Spleen (tissue), 11 donors: ENCODE results near the gene NF2. TPM values are rescaled to one million over a fixed set of nuclear protein-coding genes. Genes with fewer than 3 reads are reported as not detected.
"Not testable (repeated sequence)": the region's sequence is repeated elsewhere in the genome, so short reads cannot be mapped to it uniquely, and the experiment has no call there.

ENCODE experiments used
- DNase-seq: peaks from one replicate; pipeline ENCODE4 v3.0.0-alpha.2; 2020
- H3K27ac ChIP-seq, 8 donors: fragments of 200-600 bp; sonication (generic) in 7 of 8; 1 replicate in 4 of 8; 2 replicates in 4 of 8; pipeline versions ENCODE4 v1.5.0 to v1.8.0; 2016 to 2021; ENCODE audit warnings: inconsistent platforms in 4 of 8, mild to moderate bottlenecking in 4 of 8, moderate library complexity in 1 of 8
- H3K27me3 ChIP-seq, 7 donors: fragments of 200-600 bp; sonication (generic) in 6 of 7; replicated peaks in 1 of 7; 1 replicate in 4 of 7; 2 replicates in 3 of 7; pipeline versions ENCODE4 v1.5.0 to v1.8.0; 2016 to 2021; ENCODE audit warnings: inconsistent platforms in 3 of 7, mild to moderate bottlenecking in 1 of 7
- H3K36me3 ChIP-seq, 6 donors: fragments of 200-600 bp; sonication (generic) in 5 of 6; 1 replicate in 4 of 6; 2 replicates in 2 of 6; pipeline versions ENCODE4 v1.5.0 to v1.8.0; 2016 to 2021; ENCODE audit warnings: inconsistent platforms in 2 of 6
- H3K4me1 ChIP-seq, 6 donors: fragments of 200-600 bp; sonication (generic) in 5 of 6; 1 replicate in 3 of 6; 2 replicates in 3 of 6; pipeline versions ENCODE4 v1.5.0 to v1.8.0; 2016 to 2021; ENCODE audit warnings: inconsistent platforms in 3 of 6
- H3K4me3 ChIP-seq, 8 donors: fragments of 200-600 bp; sonication (generic) in 7 of 8; 1 replicate in 4 of 8; 2 replicates in 4 of 8; pipeline versions ENCODE4 v1.5.0 to v1.8.0; 2016 to 2021; ENCODE audit warnings: inconsistent platforms in 4 of 8, mild to moderate bottlenecking in 4 of 8, moderate library complexity in 2 of 8
- H3K9me3 ChIP-seq, 8 donors: fragments of 200-600 bp; sonication (generic) in 7 of 8; 1 replicate in 4 of 8; 2 replicates in 4 of 8; pipeline versions ENCODE4 v1.5.0 to v1.8.0; 2016 to 2021; ENCODE audit warnings: inconsistent platforms in 4 of 8
- POLR2A ChIP-seq, 3 donors: fragments of 450-650 bp; IDR thresholded peaks; one replicate each; pipeline ENCODE4 v1.5.1; 2017; ENCODE audit warnings: antibody characterized with exemption in 3 of 3, mild to moderate bottlenecking in 1 of 3
- POLR2AphosphoS5 ChIP-seq, 3 donors: sonication (generic); formaldehyde crosslinking; IDR thresholded peaks; one replicate each; pipeline ENCODE4 v1.5.1; 2017; ENCODE audit warnings: antibody characterized with exemption in 3 of 3
- WGBS, 5 donors: extraction: QIAGEN DNeasy Blood & Tissue Kit in 3 of 5; methylation state at CpG; one replicate each; pipeline versions ENCODE4 v1.1.5 to v1.1.7; 2013 to 2018; 5-methylcytosine and 5-hydroxymethylcytosine counted together
- intact Hi-C: fragments of 100-400 bp; cut with DNase I; formaldehyde crosslinking; loops from one replicate; pipeline ENCODE4 v1.15.0; 2023; ENCODE audit warnings: low total_unique reads
- polyA plus RNA-seq, 3 donors: library from polyadenylated mRNA; stranded (reverse); fragments of 200-250 nt; gene quantifications; one replicate each; pipeline ENCODE4 v1.2.1, GENCODE V29; 2013
- total RNA-seq, 7 donors: library from RNA; depleted of rRNA in 3 of 7; stranded (reverse); fragments of >200 nt in 3 of 7; fragmentation: NEBNext Ultra II Directional in 4 of 7; extraction: Animal tissue kit (Norgen Biotek cat#: 25700) in 4 of 7; gene quantifications; one replicate each; pipeline versions ENCODE4 v1.1.0 to v1.2.1, GENCODE V29; 2016 to 2021
- TF ChIP-seq, protein P1 (sequence below), 11 experiments: fragments of 200-600 bp in 7 of 11; fragments of 450-650 bp in 4 of 11; sonication (generic) in 4 of 11; IDR thresholded peaks in 8 of 11; conservative IDR thresholded peaks in 3 of 11; 1 replicate in 7 of 11; 2 replicates in 4 of 11; pipeline versions ENCODE4 v1.4.0 to v1.8.0; 2016 to 2021; ENCODE audit warnings: antibody characterized with exemption in 11 of 11, inconsistent platforms in 4 of 11, mild to moderate bottlenecking in 1 of 11
- donor health status: healthy with polysubstance abuse.
- donor health status: DM: no; HTN: no; CAD: no; lungs with moderate emphysema.
- donor health status: DM: no; HTN: no; CAD: no.
- donor health status: Bipolar disorder and iron deficiency.
- donor health status: healthy.
- donor health status: DM: no; HTN: no; CAD: no.
- donor health status: DM: yes; HTN: yes; CAD: no.

The NF2 gene
- total and polyA plus RNA-seq, 10 donors = 3.9 to 42.9 (median 31.4) TPM

- Histone ChIP-seq H3K27ac (no peak overlapping the region), H3K36me3 (peaks cover 0 to 94% (median 56%) of the 10 kb centered on the region in 6 donors), H3K4me1 (peaks cover 0 to under 1% (median 0%) of the 10 kb centered on the region in 6 donors), H3K27me3 (no peaks in the 10 kb centered on the region), H3K4me3 (no peak overlapping the region), H3K9me3 (no peaks in the 10 kb centered on the region)
- TF ChIP-seq POLR2A (IDR thresholded peaks at IDR 0.05) (no peak), POLR2AphosphoS5 (IDR thresholded peaks at IDR 0.05) (no peak)
- TF ChIP-seq, protein P1, sequence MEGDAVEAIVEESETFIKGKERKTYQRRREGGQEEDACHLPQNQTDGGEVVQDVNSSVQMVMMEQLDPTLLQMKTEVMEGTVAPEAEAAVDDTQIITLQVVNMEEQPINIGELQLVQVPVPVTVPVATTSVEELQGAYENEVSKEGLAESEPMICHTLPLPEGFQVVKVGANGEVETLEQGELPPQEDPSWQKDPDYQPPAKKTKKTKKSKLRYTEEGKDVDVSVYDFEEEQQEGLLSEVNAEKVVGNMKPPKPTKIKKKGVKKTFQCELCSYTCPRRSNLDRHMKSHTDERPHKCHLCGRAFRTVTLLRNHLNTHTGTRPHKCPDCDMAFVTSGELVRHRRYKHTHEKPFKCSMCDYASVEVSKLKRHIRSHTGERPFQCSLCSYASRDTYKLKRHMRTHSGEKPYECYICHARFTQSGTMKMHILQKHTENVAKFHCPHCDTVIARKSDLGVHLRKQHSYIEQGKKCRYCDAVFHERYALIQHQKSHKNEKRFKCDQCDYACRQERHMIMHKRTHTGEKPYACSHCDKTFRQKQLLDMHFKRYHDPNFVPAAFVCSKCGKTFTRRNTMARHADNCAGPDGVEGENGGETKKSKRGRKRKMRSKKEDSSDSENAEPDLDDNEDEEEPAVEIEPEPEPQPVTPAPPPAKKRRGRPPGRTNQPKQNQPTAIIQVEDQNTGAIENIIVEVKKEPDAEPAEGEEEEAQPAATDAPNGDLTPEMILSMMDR (IDR thresholded peaks at IDR 0.05 in 8 of 11, conservative IDR thresholded peaks at IDR 0.05 in 3 of 11) = no peak
- no peak for DNase-seq
- intact Hi-C loops = no loop called here
- 92 to 97% (median 94%) methylated on average over 2 of the region's 2 CpGs for WGBS, 5 donors
Observed at GRCh38 chr22:29559853-29560252, 43.6 kb upstream of the NF2 start.

DNA sequence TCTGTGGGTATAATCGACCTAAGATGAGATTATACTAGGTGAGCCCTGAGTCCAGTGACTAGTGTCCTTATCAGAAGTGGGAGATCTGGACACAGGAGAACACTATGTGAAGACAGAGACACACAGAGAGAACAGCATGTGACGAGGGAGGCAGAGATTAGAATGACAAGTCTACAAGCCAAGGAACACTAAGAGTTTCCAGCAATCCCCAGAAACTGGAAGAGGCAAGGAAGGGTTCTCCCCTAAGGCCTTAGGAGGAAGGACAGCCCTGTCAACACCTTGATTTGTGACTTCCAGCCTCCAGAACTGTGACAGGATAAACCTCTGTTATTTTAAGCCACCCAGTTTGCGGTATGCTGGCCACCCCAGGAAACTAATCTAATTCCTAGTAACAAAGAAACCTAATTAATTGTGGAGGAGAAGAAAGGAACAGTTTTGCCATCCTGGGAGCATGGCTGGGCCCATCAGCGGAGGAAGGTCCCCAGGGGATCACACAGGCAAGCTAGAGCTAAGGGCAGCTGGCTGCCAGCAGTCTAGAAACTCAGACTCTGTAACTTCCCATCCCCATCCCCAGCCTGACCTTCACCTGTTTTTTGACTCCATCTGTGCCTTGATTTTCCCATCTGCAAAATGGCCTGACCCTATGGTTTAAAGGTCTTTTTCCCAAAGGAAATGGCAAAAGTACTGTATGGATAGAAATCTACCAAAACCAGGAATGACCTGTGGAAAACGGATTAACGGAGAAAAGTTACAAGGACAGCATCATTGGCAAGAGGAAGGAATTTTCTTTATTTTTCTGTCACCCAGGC is 39.6 kb upstream of the NF2 start:
- no peak overlapping the region for H3K27ac ChIP-seq
- no peaks in the 10 kb centered on the region for H3K9me3 ChIP-seq

GRCh38 chr22:29566513-29566912 is 36.9 kb upstream of the NF2 start:
- DNase-seq, H3K9me3 ChIP-seq, H3K27me3 ChIP-seq, H3K4me1 ChIP-seq, intact Hi-C loops, H3K27ac ChIP-seq, H3K4me3 ChIP-seq: not testable (repeated sequence)
- 92 to 99% (median 97%) methylated on average over 7 of the region's 7 CpGs for WGBS, 5 donors
- peaks cover 0 to 84% (median 29%) of the 10 kb centered on the region in 6 donors for H3K36me3 ChIP-seq

More for the DNA sequence above, 39.6 kb upstream of the NF2 start:
- TF ChIP-seq POLR2AphosphoS5 (IDR thresholded peaks at IDR 0.05) = no peak
- H3K4me3 ChIP-seq = no peak overlapping the region
- WGBS, 5 donors = 87 to 93% (median 91%) methylated on average over 6 of the region's 6 CpGs
- no peak for DNase-seq
- intact Hi-C loops = no loop called here
- peaks cover 0 to 94% (median 39%) of the 10 kb centered on the region in 6 donors for H3K36me3 ChIP-seq
- H3K4me1 ChIP-seq = no peaks in the 10 kb centered on the region
- H3K27me3 ChIP-seq = no peaks in the 10 kb centered on the region

DNA sequence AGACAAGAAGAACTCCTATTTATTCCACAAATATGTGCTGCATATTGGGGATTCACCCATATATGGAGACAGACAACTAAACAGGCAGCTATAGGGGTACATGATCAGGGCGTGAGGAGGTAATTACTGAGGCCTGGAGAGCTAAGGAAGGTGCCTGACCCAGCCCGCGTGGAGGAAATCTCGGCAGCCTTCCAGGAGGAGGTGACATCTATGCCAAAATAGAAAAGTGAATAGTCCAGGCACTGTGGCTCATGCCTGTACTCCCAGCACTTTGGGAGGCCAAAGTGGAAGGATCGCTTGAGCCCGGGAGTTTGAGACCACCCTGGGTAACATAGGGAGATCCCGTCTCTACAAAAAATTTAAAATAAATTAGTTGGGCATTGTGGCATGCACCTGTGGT is 36.1 kb upstream of the NF2 start:
- Histone ChIP-seq H3K27ac (no peak overlapping the region), H3K36me3 (peaks cover 0 to 76% (median 25%) of the 10 kb centered on the region in 6 donors), H3K4me1 (no peaks in the 10 kb centered on the region), H3K4me3 (no peak overlapping the region), H3K27me3 (no peaks in the 10 kb centered on the region), H3K9me3 (no peaks in the 10 kb centered on the region)
- 80 to 94% (median 91%) methylated on average over 7 of the region's 7 CpGs for WGBS, 5 donors
- no peak for TF ChIP-seq POLR2AphosphoS5 (IDR thresholded peaks at IDR 0.05)
- TF ChIP-seq POLR2A (IDR thresholded peaks at IDR 0.05) = no peak
- TF ChIP-seq, protein P1 (IDR thresholded peaks at IDR 0.05 in 8 of 11, conservative IDR thresholded peaks at IDR 0.05 in 3 of 11) = no peak
- intact Hi-C loops = no loop called here
- DNase-seq = no peak

GRCh38 chr22:29569011-29569678 is 34.3 kb upstream of the NF2 start:
- H3K4me1 ChIP-seq = no peaks in the 10 kb centered on the region
- TF ChIP-seq POLR2AphosphoS5 (IDR thresholded peaks at IDR 0.05) (no peak), POLR2A (IDR thresholded peaks at IDR 0.05) (no peak)
- TF ChIP-seq, protein P1 (IDR thresholded peaks at IDR 0.05 in 8 of 11, conservative IDR thresholded peaks at IDR 0.05 in 3 of 11) = no peak
- no peaks in the 10 kb centered on the region for H3K27me3 ChIP-seq
- H3K4me3 ChIP-seq = no peak overlapping the region
- intact Hi-C loops = no loop called here
- WGBS, 5 donors = 88 to 94% (median 90%) methylated on average over 6 to 7 of the region's 7 CpGs
- no peak for DNase-seq
- peaks cover 0 to 63% (median 25%) of the 10 kb centered on the region in 6 donors for H3K36me3 ChIP-seq
- H3K27ac ChIP-seq = no peak overlapping the region
- H3K9me3 ChIP-seq = no peaks in the 10 kb centered on the region
